Embryonic facial prominence (tissue), 1 donor: Measurements from ENCODE around the gene THRB.
"Not testable (repeated sequence)": the region's sequence is repeated elsewhere in the genome, so short reads cannot be mapped to it uniquely, and the experiment has no call there.

Experiments
- DNase-seq: peaks from one replicate; pipeline ENCODE4 v3.0.0-alpha.2; 2016; ENCODE audit errors: extremely low spot score

Gene THRB

GRCh38 chr3:24450160-24450907, 44.3 kb downstream of the THRB start:
- no peak for DNase-seq

DNA sequence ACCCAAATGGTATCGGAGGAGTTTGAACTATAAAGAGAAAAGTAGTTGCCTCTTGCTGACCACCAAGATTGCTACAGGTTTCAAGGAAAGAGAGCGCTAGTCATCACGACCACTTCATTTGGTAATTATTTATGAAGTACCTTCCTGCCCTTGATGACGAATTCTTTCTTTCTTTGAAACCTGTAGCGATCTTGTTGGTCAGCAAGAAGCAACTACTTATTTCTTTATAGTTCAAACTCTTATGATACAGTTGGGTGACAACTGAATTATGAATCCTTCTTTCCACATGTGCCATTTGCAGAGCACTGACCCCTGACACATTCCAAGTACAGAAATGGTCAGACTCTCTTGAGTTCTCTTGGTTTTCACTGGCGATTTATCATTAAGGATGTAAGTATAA, 46.8 kb downstream of the THRB start:
- DNase-seq, result no peak

DNA sequence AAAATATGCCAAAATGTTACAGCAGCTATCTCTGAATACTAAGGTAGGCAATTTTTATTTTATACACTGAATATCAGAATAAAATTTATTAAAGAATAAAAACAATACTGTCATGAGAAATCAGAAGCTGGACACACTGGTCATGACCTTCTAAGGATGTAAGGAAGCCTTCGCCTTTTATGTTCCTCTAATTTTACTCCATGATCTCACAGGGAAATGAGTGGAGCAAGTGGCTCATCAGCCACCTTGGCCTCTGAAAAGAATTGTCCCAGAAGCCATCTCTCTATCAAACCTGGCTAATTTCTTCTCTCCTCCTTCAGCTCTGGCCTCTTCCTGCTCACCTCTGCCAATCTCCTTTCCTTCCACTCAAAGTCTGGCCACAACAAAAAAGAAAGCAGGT, 48.6 kb downstream of the THRB start:
- DNase-seq, result no peak

GRCh38 chr3:24443476-24443875, 51.2 kb downstream of the THRB start:
- no peak for DNase-seq

DNA sequence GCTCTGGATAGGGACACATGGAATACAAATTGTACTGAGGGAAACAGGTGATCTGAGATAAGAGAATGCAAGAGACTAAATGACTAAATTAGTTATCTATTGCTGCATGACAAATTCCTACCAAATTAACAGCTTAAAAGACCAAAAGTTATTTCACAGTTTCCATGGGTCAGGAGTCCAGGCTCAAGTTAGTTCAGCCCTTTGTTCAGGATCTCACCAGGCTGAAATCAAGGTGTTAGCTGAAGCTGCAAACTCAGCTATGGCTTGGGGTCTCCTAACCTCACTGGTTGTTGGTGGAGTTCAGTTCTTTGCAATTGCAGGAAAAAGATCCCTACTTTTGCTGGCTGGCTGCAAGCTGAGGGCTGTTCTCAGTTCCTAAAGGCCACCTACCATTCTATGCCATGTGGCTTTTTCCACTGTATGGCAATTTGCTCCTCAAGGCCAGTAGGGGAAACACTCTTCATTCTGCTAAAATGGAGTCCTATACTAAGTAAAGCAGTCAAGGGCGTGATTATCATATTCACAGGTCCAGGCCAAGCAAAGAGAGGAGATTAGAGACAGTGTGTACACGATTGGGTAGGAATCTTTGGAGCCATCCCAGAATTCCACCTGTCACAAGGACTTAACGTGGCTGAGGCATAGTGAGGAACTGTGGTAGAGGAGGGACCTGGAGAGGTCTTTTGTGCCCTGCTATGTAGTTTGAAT, 53.7 kb downstream of the THRB start:
- no peak for DNase-seq

DNA sequence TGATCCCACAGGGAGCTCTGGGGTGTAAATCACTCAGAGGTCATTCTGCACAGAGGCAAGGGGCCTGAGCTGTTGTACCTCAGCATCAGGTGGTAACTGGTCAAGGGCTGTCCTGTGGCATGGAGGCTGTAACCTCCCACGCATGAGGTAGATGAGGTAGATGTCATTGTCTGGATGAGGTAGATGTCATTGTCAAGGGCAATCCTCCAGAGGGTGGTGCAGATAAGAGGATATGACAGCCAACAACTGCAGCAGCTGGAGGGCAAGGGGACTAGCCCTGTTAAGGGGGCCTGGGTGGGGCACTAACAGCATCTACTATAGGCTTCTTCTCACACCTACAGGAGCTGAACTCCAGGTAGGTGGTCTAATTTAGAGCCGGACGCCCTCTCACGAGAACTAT, 55.6 kb downstream of the THRB start:
- DNase-seq, result no peak

GRCh38 chr3:24437326-24437725, 57.3 kb downstream of the THRB start:
- DNase-seq, result no peak

DNA sequence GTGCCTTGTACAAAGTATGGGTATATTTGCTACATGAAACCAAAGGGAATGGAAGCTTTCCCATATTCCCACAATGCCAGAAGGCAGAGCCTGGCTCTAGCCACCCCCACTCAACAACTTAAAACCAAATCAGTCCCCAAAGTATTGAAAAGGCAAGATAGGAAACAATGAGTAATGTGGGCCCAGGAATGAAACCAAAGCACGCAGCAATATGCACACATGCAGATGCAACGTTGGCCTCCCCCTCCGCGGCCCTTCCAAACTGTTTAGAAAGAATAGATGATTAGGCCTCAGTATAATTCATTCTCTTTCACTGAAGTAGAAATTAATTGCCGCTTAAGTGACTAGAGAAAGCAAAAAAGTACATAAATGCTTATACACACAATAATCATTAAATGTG, 59.1 kb downstream of the THRB start:
- no peak for DNase-seq

- no peak for DNase-seq
Measured at GRCh38 chr3:24434651-24435050, 60.0 kb downstream of the THRB start.

GRCh38 chr3:24433838-24434591, 60.6 kb downstream of the THRB start:
- no peak for DNase-seq

DNA sequence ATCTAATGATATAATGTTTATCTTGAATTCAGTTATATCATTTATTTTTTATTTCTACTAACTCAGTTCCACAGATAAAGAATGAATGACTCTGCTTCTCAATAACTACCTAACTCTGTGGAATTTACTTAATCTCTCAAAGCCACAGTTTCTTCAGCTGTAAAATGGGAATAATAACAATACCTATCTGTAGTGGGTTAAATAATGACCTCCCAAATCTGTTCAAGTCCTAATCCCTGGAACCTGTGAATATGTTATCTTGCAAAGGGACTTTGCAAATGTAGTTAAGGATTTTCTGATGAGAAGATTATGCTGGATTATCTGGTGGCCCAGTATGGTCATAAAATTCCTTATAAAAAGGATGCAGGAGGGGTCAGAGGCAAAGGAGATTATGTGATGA, 61.7 kb downstream of the THRB start:
- DNase-seq, result no peak

- DNase-seq, result no peak
Measured at GRCh38 chr3:24428481-24428880, 66.2 kb downstream of the THRB start.

GRCh38 chr3:24426896-24427295, 67.8 kb downstream of the THRB start:
- no peak for DNase-seq

DNA sequence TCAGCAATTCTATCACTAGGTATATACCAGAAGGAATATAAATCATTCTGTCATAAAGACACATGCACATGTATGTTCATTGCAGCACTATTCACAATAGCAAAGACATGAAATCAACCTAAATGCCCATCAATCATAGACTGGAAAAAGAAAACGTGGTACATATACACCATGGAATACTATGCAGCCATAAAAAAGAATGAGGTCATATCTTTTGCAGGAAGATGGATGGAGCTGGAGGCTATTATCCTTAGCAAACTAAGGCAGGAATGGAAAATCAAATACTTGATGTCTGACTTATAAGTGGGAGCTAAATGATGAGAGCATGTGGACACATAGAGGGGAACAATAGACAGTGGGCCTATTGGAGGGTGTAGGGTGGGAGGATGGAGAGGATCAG, 73.8 kb downstream of the THRB start:
- DNase-seq, result not testable (repeated sequence)

DNA sequence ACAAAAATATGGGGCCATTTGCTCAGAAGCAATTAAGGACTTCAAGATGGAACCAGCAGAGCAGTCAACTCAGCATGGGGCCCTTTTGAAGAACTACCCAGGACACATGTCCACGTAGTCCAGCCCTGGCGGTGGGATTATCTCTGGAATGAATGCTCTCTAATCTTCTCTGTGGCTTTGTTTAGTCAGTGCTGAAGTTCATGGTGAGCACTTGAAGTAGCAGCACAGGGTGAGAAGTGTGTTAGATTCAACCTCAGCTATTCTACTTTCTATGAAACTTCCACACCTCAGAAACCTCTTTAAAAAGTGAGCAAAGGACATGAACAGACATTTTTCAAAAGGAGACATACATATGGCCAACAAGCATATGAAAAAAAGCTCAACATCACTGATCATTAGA, 74.4 kb downstream of the THRB start:
- DNase-seq, result no peak

GRCh38 chr3:24419067-24419791, 75.4 kb downstream of the THRB start:
- no peak for DNase-seq

DNA sequence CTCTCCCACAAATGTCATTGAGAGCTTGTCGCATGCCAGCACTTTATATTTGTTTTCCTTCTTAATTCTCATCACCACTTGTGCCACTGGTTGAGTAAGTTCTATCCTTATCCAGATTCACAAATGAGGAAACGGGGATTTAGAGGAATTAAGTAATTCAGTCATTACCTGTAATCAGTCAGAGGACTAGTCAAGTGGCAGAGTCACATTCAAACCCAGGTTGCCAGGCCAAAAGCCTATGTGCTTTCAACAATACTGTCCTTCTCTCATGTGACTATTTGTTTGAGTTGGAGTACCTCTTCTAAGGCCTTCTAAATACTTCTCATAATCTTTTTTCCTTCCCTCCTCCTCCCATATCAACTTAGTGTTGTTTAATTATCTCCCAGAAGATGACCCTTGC, 76.9 kb downstream of the THRB start:
- DNase-seq, result no peak

DNA sequence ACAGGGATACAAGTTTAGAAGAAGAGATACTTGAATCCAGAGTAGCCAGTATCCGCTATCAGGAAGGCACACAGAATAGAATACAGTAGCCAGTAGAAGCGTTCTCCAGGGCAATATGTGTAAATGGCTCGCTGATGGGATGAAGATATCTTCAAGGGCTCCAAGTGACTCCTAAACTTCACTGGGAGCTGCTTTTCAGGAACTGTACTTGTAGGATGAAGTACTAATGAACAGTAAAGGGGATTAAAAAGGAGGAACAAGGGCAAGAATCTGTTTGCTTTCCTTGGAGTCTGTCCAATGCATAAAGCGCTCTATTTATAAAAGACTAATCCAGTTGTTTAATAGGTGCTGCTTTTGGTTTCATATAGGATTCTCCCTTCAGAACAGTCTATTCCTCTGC, 78.4 kb downstream of the THRB start:
- DNase-seq, result no peak

GRCh38 chr3:24415824-24416223, 78.8 kb downstream of the THRB start:
- no peak for DNase-seq

- not testable (repeated sequence) for DNase-seq
Measured at GRCh38 chr3:24413662-24414061, 81.0 kb downstream of the THRB start.

- no peak for DNase-seq
Measured at GRCh38 chr3:24410860-24411259, 83.8 kb downstream of the THRB start.
